Erythroblast (primary cell): Measurements from ENCODE around the gene MRPL49.

Experiments
- GATA1 ChIP-seq: IDR thresholded peaks from 2 replicates; pipeline ENCODE4 v1.6.1; 2011; ENCODE audit warnings: low read depth, mild to moderate bottlenecking, control low read depth, low read length, moderate library complexity
- POLR2A ChIP-seq: IDR thresholded peaks from 2 replicates; pipeline ENCODE4 v1.6.1; 2011; ENCODE audit warnings: mild to moderate bottlenecking, low read length

- TF ChIP-seq POLR2A (peak; percentile 59), GATA1 (no peak)
These were observed 13.0 kb downstream of the MRPL49 start for GRCh38 chr11:65134952-65135632.
